HepG2 (cell line): ENCODE data around the gene MALT1. TPM values are rescaled to one million over a fixed set of nuclear protein-coding genes. Genes with fewer than 3 reads are reported as not detected.

Experiments
- ATAC-seq: fragments of 200-7000 bp; cut with Tn5 transposase; 3 replicates; pipeline ENCODE4 v1.9.1; 2020; ENCODE audit warnings: mild to moderate bottlenecking, moderate library complexity
- BruUV-seq: library from RNA; stranded (reverse); fragments of 400-500 nt; replicated peaks from 2 replicates; lab custom pipeline; 2021; lab: Mats Ljungman, UMichigan
- CTCF ChIA-PET: fragments of 300-600 bp; formaldehyde crosslinking; extraction: SDS; loops from one replicate; lab custom pipeline; 2021; ENCODE audit warnings: low total read pairs, inconsistent platforms, low intra/inter-chr PET ratio; lab: Yijun Ruan, JAX
- POLR2A ChIA-PET: fragments of 350-600 bp; sonication (Branson Sonifier 250); formaldehyde crosslinking; loops from one replicate; lab custom pipeline; 2020; ENCODE audit warnings: antibody characterized with exemption, inconsistent platforms; lab: Yijun Ruan, JAX
- DNase-seq: peaks from one replicate; pipeline ENCODE4 v3.0.0-alpha.2; 2015; ENCODE audit warnings: low spot score
- FAIRE-seq: peaks from 3 replicates; lab custom pipeline; 2011; peaks lifted over from hg19 to GRCh38; lab: Jason Lieb, UNC
- H2AFZ ChIP-seq: one replicate; pipeline ENCODE4 v1.6.1; 2011; ENCODE audit warnings: low read length, inconsistent platforms
- H3K27ac ChIP-seq: fragments of 300-600 bp; 3 replicates; pipeline ENCODE4 v1.8.0; 2011; ENCODE audit warnings: mixed run types, mild to moderate bottlenecking, mixed read lengths, low read length, inconsistent platforms; ENCODE audit not compliant: insufficient read depth; ENCODE audit errors: extremely low read length
- H3K27me3 ChIP-seq, 2 experiments: fragments of 200-600 bp in 1 of 2; 2 replicates in 1 of 2; 3 replicates in 1 of 2; pipeline versions ENCODE4 v1.6.0 to v1.8.0; 2011; ENCODE audit warnings: low read length in 2 of 2, mild to moderate bottlenecking in 2 of 2, moderate library complexity in 2 of 2, inconsistent platforms in 1 of 2; ENCODE audit not compliant: insufficient read depth in 2 of 2, control insufficient read depth in 1 of 2
- H3K36me3 ChIP-seq, 2 experiments: fragments of 200-600 bp in 1 of 2; replicated peaks in 1 of 2; 2 replicates in 1 of 2; 3 replicates in 1 of 2; pipeline versions ENCODE4 v1.5.1 to v1.8.0; 2011; ENCODE audit warnings: low read length in 2 of 2, inconsistent platforms in 1 of 2; ENCODE audit not compliant: insufficient read depth in 2 of 2, control insufficient read depth in 1 of 2
- H3K4me1 ChIP-seq: 2 replicates; pipeline ENCODE4 v1.5.1; 2012; ENCODE audit warnings: low read length, inconsistent platforms; ENCODE audit not compliant: insufficient read depth
- H3K4me2 ChIP-seq: 2 replicates; pipeline ENCODE4 v1.6.0; 2011; ENCODE audit warnings: low read depth, low read length, inconsistent platforms
- H3K4me3 ChIP-seq, 3 experiments: fragments of 200-600 bp in 1 of 3; sonication (generic), shearing (Covaris generic) in 1 of 3; replicated peaks in 1 of 3; 2 replicates each; pipeline ENCODE4 v1.5.1; 2011 to 2016; ENCODE audit warnings: low read length in 3 of 3, inconsistent platforms in 2 of 3, low read depth in 2 of 3, mild to moderate bottlenecking in 2 of 3, control low read depth in 1 of 3, mixed read lengths in 1 of 3; ENCODE audit not compliant: insufficient read depth in 1 of 3
- H3K79me2 ChIP-seq: one replicate; pipeline ENCODE4 v1.6.1; 2011; ENCODE audit warnings: low read length, inconsistent platforms; ENCODE audit not compliant: insufficient read depth
- H3K9ac ChIP-seq: 2 replicates; pipeline ENCODE4 v1.6.0; 2011; ENCODE audit warnings: mild to moderate bottlenecking, low read depth, low read length, inconsistent platforms; ENCODE audit not compliant: insufficient read depth
- H3K9me3 ChIP-seq: 2 replicates; pipeline ENCODE4 v1.5.1; 2012; ENCODE audit warnings: mild to moderate bottlenecking, low read length
- H4K20me1 ChIP-seq: 2 replicates; pipeline ENCODE4 v1.6.0; 2011; ENCODE audit warnings: inconsistent platforms, mild to moderate bottlenecking, low read length, moderate library complexity; ENCODE audit not compliant: insufficient read depth
- CHD4 ChIP-seq: fragments of 200-600 bp; sonication (generic); IDR thresholded peaks from 2 replicates; pipeline ENCODE4 v1.7.0; 2017; ENCODE audit warnings: mild to moderate bottlenecking, low read length, borderline replicate concordance
- GTF2F1 ChIP-seq: fragments of 150-350 bp; IDR thresholded peaks from 2 replicates; pipeline ENCODE4 v1.6.1; 2014; ENCODE audit warnings: low read length
- MXD4 ChIP-seq: IDR thresholded peaks from 2 replicates; pipeline ENCODE4 v1.6.1; 2016; ENCODE audit warnings: mild to moderate bottlenecking, missing biosample characterization, missing genetic modification reagents
- WGBS: methylation state at CpG from one replicate; pipeline ENCODE4 v1.1.6; 2017; ENCODE audit warnings: low lambda C conversion rate; 5-methylcytosine and 5-hydroxymethylcytosine counted together
- in situ Hi-C: cut with HindIII; loops from 2 replicates; pipeline ENCODE4 v1.10.0; 2017; ENCODE audit warnings: low pct_unique_long_range_greater_than_20kb; ENCODE audit not compliant: extremely low pct_ligation_motif_present
- intact Hi-C: fragments of 100-400 bp; cut with micrococcal nuclease; formaldehyde crosslinking; loops from one replicate; pipeline ENCODE4 v1.10.0; 2022; ENCODE audit not compliant: unreplicated experiment
- polyA plus RNA-seq, 8 experiments: library from polyadenylated mRNA; depleted of rRNA in 3 of 8; stranded (reverse) in 7 of 8; unstranded in 1 of 8; fragments of >200 nt; fragmentation: Illumina TruSeq in 4 of 8; extraction: Trizol in 4 of 8; gene quantifications; 2 replicates each; pipeline versions ENCODE4 v1.2.1 to v1.2.3, GENCODE V29; 2011 to 2016; ENCODE audit warnings: low read depth in 4 of 8, missing spikeins in 1 of 8, mixed read lengths in 1 of 8; ENCODE audit not compliant: insufficient read depth in 1 of 8
- total RNA-seq, 5 experiments: library from RNA; depleted of rRNA; stranded (reverse); fragments of >200 nt; fragmentation: Illumina TruSeq; extraction: Trizol; gene quantifications; 2 replicates each; pipeline ENCODE4 v1.2.3, GENCODE V29; 2016; ENCODE audit warnings: low read depth in 1 of 5
- TF ChIP-seq, protein P1 (sequence below): sonication (generic); formaldehyde crosslinking; IDR thresholded peaks from 2 replicates; pipeline ENCODE4 v1.4.0; 2020; ENCODE audit warnings: missing genetic modification reagents

MALT1 gene
- total and polyA plus RNA-seq, 2 of the 13 experiments (the other 11 are each of a cell fraction or from before 2014, with no cell fraction given) = 43.9 to 89.0 TPM

GRCh38 chr18:58695772-58696171 lies 24.5 kb downstream of the MALT1 start (continued):
- TF ChIP-seq, protein P1, sequence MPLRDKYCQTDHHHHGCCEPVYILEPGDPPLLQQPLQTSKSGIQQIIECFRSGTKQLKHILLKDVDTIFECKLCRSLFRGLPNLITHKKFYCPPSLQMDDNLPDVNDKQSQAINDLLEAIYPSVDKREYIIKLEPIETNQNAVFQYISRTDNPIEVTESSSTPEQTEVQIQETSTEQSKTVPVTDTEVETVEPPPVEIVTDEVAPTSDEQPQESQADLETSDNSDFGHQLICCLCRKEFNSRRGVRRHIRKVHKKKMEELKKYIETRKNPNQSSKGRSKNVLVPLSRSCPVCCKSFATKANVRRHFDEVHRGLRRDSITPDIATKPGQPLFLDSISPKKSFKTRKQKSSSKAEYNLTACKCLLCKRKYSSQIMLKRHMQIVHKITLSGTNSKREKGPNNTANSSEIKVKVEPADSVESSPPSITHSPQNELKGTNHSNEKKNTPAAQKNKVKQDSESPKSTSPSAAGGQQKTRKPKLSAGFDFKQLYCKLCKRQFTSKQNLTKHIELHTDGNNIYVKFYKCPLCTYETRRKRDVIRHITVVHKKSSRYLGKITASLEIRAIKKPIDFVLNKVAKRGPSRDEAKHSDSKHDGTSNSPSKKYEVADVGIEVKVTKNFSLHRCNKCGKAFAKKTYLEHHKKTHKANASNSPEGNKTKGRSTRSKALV = no peak

DNA sequence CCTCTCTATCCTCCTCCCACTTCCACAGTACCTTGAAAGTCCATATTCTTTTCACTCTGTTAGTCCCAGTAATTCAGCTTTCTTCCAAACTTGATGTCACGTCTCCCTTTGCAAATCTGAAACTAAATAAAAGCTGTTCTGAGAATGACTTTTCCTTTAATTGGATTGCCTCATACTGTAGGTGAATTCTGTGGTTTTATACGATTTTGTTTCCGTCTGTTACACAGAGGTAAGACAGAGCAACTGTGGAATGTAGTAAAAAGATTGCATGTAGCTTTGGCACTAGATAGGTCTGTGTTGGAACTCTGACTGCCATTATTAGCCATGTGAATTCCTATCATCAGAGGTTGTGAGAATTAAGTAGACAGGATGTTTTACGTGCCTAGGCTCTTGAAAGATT lies 25.9 kb downstream of the MALT1 start:
- Histone ChIP-seq H3K9me3 (no peaks in the 10 kb centered on the region), H3K4me3 (no peak overlapping the region), H3K36me3 (peaks cover 16 to 83% of the 10 kb centered on the region in 2 experiments), H3K27ac (no peak overlapping the region), H3K79me2 (peaks cover 18% of the 10 kb centered on the region), H3K27me3 (no peaks in the 10 kb centered on the region), H4K20me1 (peaks cover 3% of the 10 kb centered on the region; the same call in 1 of the 2 replicates), H3K4me2 (no peak overlapping the region), H2AFZ (no peak overlapping the region), H3K4me1 (no peaks in the 10 kb centered on the region), H3K9ac (no peak overlapping the region)
- no peak for ATAC-seq
- no peak for TF ChIP-seq GTF2F1
- no peak for TF ChIP-seq MXD4 (CRISPR knock-in tag)
- BruUV-seq = no TSS peak
- 99% methylated on average over 4 of the region's 4 CpGs for WGBS
- POLR2A ChIA-PET = no interaction called here
- no peak for DNase-seq
- FAIRE-seq = no peak
- intact Hi-C loops (no loop called here), in situ Hi-C loops (no loop called here)
- CTCF ChIA-PET = no interaction called here

DNA sequence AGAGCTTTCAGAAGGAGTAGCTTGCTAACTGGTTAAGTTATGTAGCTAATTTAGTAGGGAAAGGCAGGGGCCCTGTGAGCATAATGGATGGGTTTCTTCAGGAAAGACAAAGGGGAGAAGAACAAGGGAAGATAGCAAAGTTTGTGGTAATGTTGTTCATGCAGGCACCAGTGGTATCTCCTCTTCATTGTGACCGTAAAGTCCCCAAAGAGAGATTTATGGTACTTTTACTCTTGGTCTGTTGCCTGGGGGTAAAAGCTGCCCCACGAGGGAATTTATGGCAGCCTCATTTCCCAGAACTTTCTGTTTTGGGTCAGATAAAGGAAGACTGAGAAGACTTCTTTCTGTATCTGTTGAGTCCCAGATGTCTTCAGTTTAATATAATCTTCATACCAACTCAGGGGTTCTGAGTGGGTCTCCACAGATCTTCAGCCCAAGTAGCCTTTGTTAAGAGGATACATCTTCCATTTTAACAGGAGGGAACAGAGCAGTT lies 27.5 kb downstream of the MALT1 start:
- Histone ChIP-seq H3K36me3 (peaks cover 15 to 81% of the 10 kb centered on the region in 2 experiments), H3K9me3 (no peaks in the 10 kb centered on the region)
- TF ChIP-seq CHD4 = no peak
- TF ChIP-seq, all 625 proteins: peak for 0
- WGBS = 90% methylated on average over 2 of the region's 2 CpGs
- FAIRE-seq (no peak), ATAC-seq (no peak), DNase-seq (no peak)
- H3K9ac ChIP-seq = no peak overlapping the region
- in situ Hi-C loops = no loop called here
- intact Hi-C loops = no loop called here
- H4K20me1 ChIP-seq = no peaks in the 10 kb centered on the region
- BruUV-seq = no TSS peak
- H3K79me2 ChIP-seq = peaks cover 13% of the 10 kb centered on the region
- no peak overlapping the region for H3K4me3 ChIP-seq
- no peaks in the 10 kb centered on the region for H3K4me1 ChIP-seq
- H2AFZ ChIP-seq = no peak overlapping the region
- ChIA-PET POLR2A (no interaction called here), CTCF (no interaction called here)
- no peak overlapping the region for H3K27ac ChIP-seq
- H3K4me2 ChIP-seq = no peak overlapping the region
- H3K27me3 ChIP-seq = no peaks in the 10 kb centered on the region
